ENCODE results near the gene RORC. TPM values are rescaled to one million over a fixed set of nuclear protein-coding genes. Genes with fewer than 3 reads are reported as not detected.

Gene RORC
- total RNA-seq, 1 experiment from 2014 or later: 0.44 TPM

- ChIA-PET CTCF (interaction anchor here (1.5 to 1.7 kb wide), 2 partner anchors 10 to 15 kb away, joined by 5 to 6 read pairs; no protein-coding TSS in a partner anchor), POLR2A (interaction anchor here (0.9 kb wide), 1 partner anchor 19 kb away, joined by 3 read pairs; the partner anchor contains the start of gene C2CD4D)
Measured at GRCh38 chr1:151820940-151821339, 10.7 kb downstream of the RORC start.

GRCh38 chr1:151819976-151820623, 11.5 kb downstream of the RORC start:
- H3K36me3 Mint-ChIP-seq: no peaks in the 10 kb centered on the region
- no peaks in the 10 kb centered on the region for H3K27me3 Mint-ChIP-seq (ENCODE audit: low read depth)
- ChIA-PET CTCF (interaction anchor here (1.5 to 1.7 kb wide), 2 partner anchors 11 to 16 kb away, joined by 5 to 6 read pairs; no protein-coding TSS in a partner anchor), POLR2A (interaction anchor here (0.6 to 0.9 kb wide), 2 partner anchors 20 to 384 kb away, joined by 3 read pairs; partner anchors contain the start of gene C2CD4D)
- no peak overlapping the region for H3K27ac Mint-ChIP-seq
- H3K4me3 Mint-ChIP-seq: no peak overlapping the region
- TF ChIP-seq CTCF (IDR thresholded peaks at IDR 0.05) (no peak), TCF7 (CRISPR knock-in tag; IDR thresholded peaks at IDR 0.05; ENCODE audit: low read depth) (no peak), PRRX2 (CRISPR knock-in tag; IDR thresholded peaks at IDR 0.05) (no peak), AR (CRISPR knock-in tag; IDR thresholded peaks at IDR 0.05) (no peak), IRF2 (CRISPR knock-in tag; IDR thresholded peaks at IDR 0.05; ENCODE audit: borderline replicate concordance, low read depth) (no peak), OVOL2 (CRISPR knock-in tag; IDR thresholded peaks at IDR 0.05; ENCODE audit: borderline replicate concordance) (no peak), MLX (CRISPR knock-in tag; IDR thresholded peaks at IDR 0.05) (no peak), ZNF263 (CRISPR knock-in tag; IDR thresholded peaks at IDR 0.05; ENCODE audit: low read depth) (no peak), MAX (CRISPR knock-in tag; IDR thresholded peaks at IDR 0.05) (no peak), E2F4 (CRISPR knock-in tag; IDR thresholded peaks at IDR 0.05; ENCODE audit: borderline replicate concordance, low read depth) (no peak), CDX4 (CRISPR knock-in tag; IDR thresholded peaks at IDR 0.05; ENCODE audit: borderline replicate concordance) (no peak), NR3C1 (CRISPR knock-in tag; conservative IDR thresholded peaks at IDR 0.05; ENCODE audit: low read depth) (no peak), KAT7 (CRISPR knock-in tag; IDR thresholded peaks at IDR 0.05; ENCODE audit: borderline replicate concordance) (no peak), GTF2I (CRISPR knock-in tag; conservative IDR thresholded peaks at IDR 0.05) (no peak), USF1 (CRISPR knock-in tag; IDR thresholded peaks at IDR 0.05) (no peak), ZBTB43 (CRISPR knock-in tag; IDR thresholded peaks at IDR 0.05) (no peak), FOXK1 (CRISPR knock-in tag; IDR thresholded peaks at IDR 0.05) (no peak), NFATC4 (CRISPR knock-in tag; IDR thresholded peaks at IDR 0.05) (no peak), ERG (CRISPR knock-in tag; IDR thresholded peaks at IDR 0.05) (no peak), ESRRA (CRISPR knock-in tag; IDR thresholded peaks at IDR 0.05; ENCODE audit: borderline replicate concordance) (no peak)
- ATAC-seq (no peak), DNase-seq (ENCODE audit: low spot score) (no peak)
- no peaks in the 10 kb centered on the region for H3K9me3 Mint-ChIP-seq
- peaks cover 7% of the 10 kb centered on the region for H3K4me1 Mint-ChIP-seq

More at GRCh38 chr1:151820940-151821339, 10.7 kb downstream of the RORC start:
- Mint-ChIP-seq H3K4me1 (peaks cover 15% of the 10 kb centered on the region), H3K9me3 (no peaks in the 10 kb centered on the region), H3K27ac (no peak overlapping the region), H3K4me3 (no peak overlapping the region), H3K36me3 (no peaks in the 10 kb centered on the region), H3K27me3 (ENCODE audit: low read depth) (0 out of 2 replicates have a peak, but pooled peaks cover 2% of the 10 kb centered on the region)
- TF ChIP-seq ZNF317 (CRISPR knock-in tag; IDR thresholded peaks at IDR 0.05; ENCODE audit: borderline replicate concordance, low read depth): no peak
- ATAC-seq (no peak), DNase-seq (ENCODE audit: low spot score) (no peak)

Measured in WTC11 (cell line).